GM12878 (cell line): ENCODE data around the gene UBASH3A. TPM values are rescaled to one million over a fixed set of nuclear protein-coding genes. Genes with fewer than 3 reads are reported as not detected.

Experiments
- ATAC-seq: fragments of 200-7000 bp; cut with Tn5 transposase; 3 replicates; pipeline ENCODE4 v1.9.1; 2020; ENCODE audit warnings: mild to moderate bottlenecking, moderate library complexity
- BruUV-seq: library from RNA; stranded (reverse); fragments of 400-500 nt; replicated peaks from 2 replicates; lab custom pipeline; 2021; lab: Mats Ljungman, UMichigan
- CTCF ChIA-PET: fragments of 300-600 bp; sonication (Branson Sonifier 250); formaldehyde crosslinking; extraction: SDS; loops from one replicate; lab custom pipeline; 2021; ENCODE audit warnings: inconsistent platforms; lab: Yijun Ruan, JAX
- POLR2A ChIA-PET: fragments of 350-600 bp; formaldehyde crosslinking; extraction: SDS; loops from one replicate; lab custom pipeline; 2021; ENCODE audit warnings: inconsistent platforms; lab: Charles Lee
- RAD21 ChIA-PET: fragments of 300-600 bp; sonication (Branson Sonifier 250); formaldehyde crosslinking; loops from one replicate; lab custom pipeline; 2023; ENCODE audit warnings: antibody characterized with exemption; ENCODE audit not compliant: unreplicated experiment; lab: Charles Lee
- SMC1A ChIA-PET: fragments of 300-600 bp; sonication (Branson Sonifier 250); formaldehyde crosslinking; loops from one replicate; lab custom pipeline; 2023; ENCODE audit not compliant: unreplicated experiment, uncharacterized antibody; lab: Charles Lee
- DNase-seq: peaks from one replicate; pipeline ENCODE4 v3.0.0-alpha.2; 2011; ENCODE audit warnings: low read depth, low spot score
- FAIRE-seq: peaks from 3 replicates; lab custom pipeline; 2011; peaks lifted over from hg19 to GRCh38; lab: Jason Lieb, UNC
- H2AFZ ChIP-seq: 2 replicates; pipeline ENCODE4 v1.6.0; 2011; ENCODE audit warnings: low read depth, low read length, control low read depth; ENCODE audit not compliant: control insufficient read depth
- H3K27ac ChIP-seq: 2 replicates; pipeline ENCODE4 v1.5.1; 2011; ENCODE audit warnings: control low read depth; ENCODE audit not compliant: control insufficient read depth, insufficient read depth
- H3K27me3 ChIP-seq, 2 experiments: replicated peaks in 1 of 2; 2 replicates each; pipeline versions ENCODE4 v1.6.0 to v1.6.1; 2011; ENCODE audit warnings: low read length in 1 of 2; ENCODE audit not compliant: control insufficient read depth in 2 of 2, insufficient read depth in 2 of 2
- H3K36me3 ChIP-seq, 2 experiments: 2 replicates each; pipeline ENCODE4 v1.5.1; 2011; ENCODE audit warnings: low read length in 1 of 2; ENCODE audit not compliant: control insufficient read depth in 2 of 2, insufficient read depth in 2 of 2
- H3K4me1 ChIP-seq: 2 replicates; pipeline ENCODE4 v1.6.1; 2011; ENCODE audit warnings: mild to moderate bottlenecking, low read length, moderate library complexity, mixed read lengths; ENCODE audit not compliant: control insufficient read depth, insufficient read depth
- H3K4me2 ChIP-seq: 2 replicates; pipeline ENCODE4 v1.6.0; 2011; ENCODE audit warnings: control low read depth; ENCODE audit not compliant: control insufficient read depth, insufficient read depth
- H3K4me3 ChIP-seq: fragments of 200-600 bp; sonication (generic); 2 replicates; pipeline ENCODE4 v1.5.1; 2016
- H3K79me2 ChIP-seq: 2 replicates; pipeline ENCODE4 v1.6.0; 2011; ENCODE audit warnings: low read length; ENCODE audit not compliant: control insufficient read depth, insufficient read depth
- H3K9ac ChIP-seq: 2 replicates; pipeline ENCODE4 v1.8.0; 2011; ENCODE audit warnings: low read length, control low read depth, mixed read lengths; ENCODE audit not compliant: control insufficient read depth, insufficient read depth
- H3K9me3 ChIP-seq: replicated peaks from 3 replicates; pipeline ENCODE4 v1.5.1; 2011; ENCODE audit warnings: mild to moderate bottlenecking, low read length; ENCODE audit not compliant: control insufficient read depth, insufficient read depth
- H4K20me1 ChIP-seq: 2 replicates; pipeline ENCODE4 v1.6.0; 2011; ENCODE audit not compliant: control insufficient read depth, insufficient read depth
- CBX3 ChIP-seq: fragments of 200-600 bp; sonication (generic); IDR thresholded peaks from 2 replicates; pipeline ENCODE4 v1.6.1; 2016; ENCODE audit warnings: low read depth, borderline replicate concordance
- MTA3 ChIP-seq: IDR thresholded peaks from 2 replicates; pipeline ENCODE4 v1.6.1; 2012; ENCODE audit warnings: low read length, inconsistent platforms, borderline replicate concordance
- NFIC ChIP-seq: IDR thresholded peaks from 2 replicates; pipeline ENCODE4 v1.6.1; 2012; ENCODE audit warnings: low read depth, mild to moderate bottlenecking, inconsistent platforms, low read length, moderate library complexity
- RAD21 ChIP-seq: IDR thresholded peaks from 2 replicates; pipeline ENCODE4 v1.6.1; 2011; ENCODE audit warnings: mild to moderate bottlenecking, low read depth, low read length, moderate library complexity; ENCODE audit not compliant: insufficient read depth
- SRF ChIP-seq, 2 experiments: IDR thresholded peaks; 2 replicates each; pipeline ENCODE4 v1.6.1; 2011; ENCODE audit warnings: low read depth in 2 of 2, low read length in 2 of 2, mild to moderate bottlenecking in 1 of 2, moderate library complexity in 1 of 2
- TBL1XR1 ChIP-seq: IDR thresholded peaks from 2 replicates; pipeline ENCODE4 v1.6.1; 2012; ENCODE audit warnings: low read depth, low read length, improper control_type of control experiment
- TCF12 ChIP-seq: IDR thresholded peaks from 2 replicates; pipeline ENCODE4 v1.6.1; 2011; ENCODE audit warnings: low read depth, mild to moderate bottlenecking, low read length
- ZNF24 ChIP-seq: fragments of 450-650 bp; IDR thresholded peaks from 2 replicates; pipeline ENCODE4 v1.6.1; 2017; ENCODE audit warnings: antibody characterized with exemption, mild to moderate bottlenecking
- ZZZ3 ChIP-seq: IDR thresholded peaks from 2 replicates; pipeline ENCODE4 v1.6.1; 2011; ENCODE audit warnings: low read depth; ENCODE audit not compliant: control insufficient read depth, insufficient read length
- whole genome bisulfite sequencing: methylation state at CpG from one replicate; pipeline ENCODE4 v1.1.6; 2016; ENCODE audit warnings: low lambda C conversion rate; ENCODE audit not compliant: insufficient replicate concordance, insufficient coverage; ENCODE audit errors: missing lambda C conversion rate; 5-methylcytosine and 5-hydroxymethylcytosine counted together
- in situ Hi-C: fragments of 300-500 bp; cut with MboI; formaldehyde crosslinking; loops from 9 replicates; pipeline ENCODE4 v1.14.3; 2018; ENCODE audit warnings: mixed read lengths
- intact Hi-C: fragments of 100-400 bp; cut with micrococcal nuclease; formaldehyde crosslinking; loops from one replicate; pipeline ENCODE4 v1.14.2; 2022; ENCODE audit not compliant: unreplicated experiment
- polyA plus RNA-seq, 11 experiments: library from polyadenylated mRNA; depleted of rRNA in 4 of 11; unstranded in 6 of 11; stranded (reverse) in 5 of 11; fragments of >200 nt; fragmentation: Nextera tagmentation in 4 of 11; fragmentation: Illumina TruSeq in 1 of 11; extraction: Ambion mirVana in 4 of 11; extraction: Trizol in 1 of 11; gene quantifications; 1 replicate in 1 of 11; 2 replicates in 10 of 11; pipeline versions ENCODE4 v1.2.1 to v1.2.3, GENCODE V29; 2011 to 2016; ENCODE audit warnings: inconsistent platforms in 2 of 11, missing spikeins in 2 of 11, low read depth in 1 of 11
- total RNA-seq, 4 experiments: library from RNA; depleted of rRNA in 3 of 4; stranded (reverse); fragments of >200 nt in 3 of 4; fragmentation: Illumina TruSeq in 1 of 4; extraction: Trizol in 1 of 4; gene quantifications; 2 replicates each; pipeline versions ENCODE4 v1.2.1 to v1.2.3, GENCODE V29; 2013 to 2021

UBASH3A gene
- total and polyA plus RNA-seq, 10 of the 15 experiments (the other 5 are each of a cell fraction or from before 2014, with no cell fraction given), result 0.04 to 0.39 (median 0.23) TPM; not detected in 1

GRCh38 chr21:42427809-42428419, 24.2 kb downstream of the UBASH3A start:
- ChIA-PET CTCF (interaction anchor here (0.8 kb wide), 1 partner anchor 169 kb away, joined by 3 read pairs; no protein-coding TSS in a partner anchor), RAD21 (interaction anchor here (1.0 to 3.4 kb wide), 2 partner anchors 12 to 118 kb away, joined by 3 to 21 read pairs; no protein-coding TSS in a partner anchor), SMC1A (interaction anchor here (0.7 to 0.9 kb wide), 3 partner anchors 23 to 108 kb away, joined by 3 read pairs; no protein-coding TSS in a partner anchor), POLR2A (interaction anchor here (1.0 to 3.1 kb wide), 2 partner anchors 11 to 13 kb away, joined by 3 to 15 read pairs; no protein-coding TSS in a partner anchor)
- WGBS, result 87% methylated on average over 10 of the region's 10 CpGs
- Histone ChIP-seq H3K9ac (no peak overlapping the region), H3K9me3 (peaks cover 6% of the 10 kb centered on the region), H4K20me1 (no peaks in the 10 kb centered on the region), H3K79me2 (no peaks in the 10 kb centered on the region), H3K36me3 (no peaks in the 10 kb centered on the region), H3K4me1 (peaks cover 41% of the 10 kb centered on the region), H2AFZ (no peak overlapping the region), H3K27ac (no peak overlapping the region), H3K4me3 (no peak overlapping the region), H3K27me3 (no peaks in the 10 kb centered on the region), H3K4me2 (no peak overlapping the region)
- intact Hi-C loops, result no loop called here
- TF ChIP-seq ZZZ3 (no peak), NFIC (no peak), TBL1XR1 (no peak), TCF12 (no peak), CBX3 (no peak), ZNF24 (no peak), MTA3 (no peak), RAD21 (no peak), SRF (IDR thresholded peaks at IDR 0.05; ENCODE audit: low read depth in 2 of 2, low read length in 2 of 2) (no peak)
- BruUV-seq, result no TSS peak
- FAIRE-seq (no peak), DNase-seq (no peak), ATAC-seq (no peak)
- in situ Hi-C loops, result no loop called here
